Stimulated activated CD4-positive, alpha-beta T cell treated with anti-CD3 and anti-CD28 coated beads, Interleukin-1b, Interleukin-23, amount 100 ng/mL, for 1 hour (primary cell): ENCODE data around the gene CSGALNACT2.

Experiments used
- DNase-seq, 2 donors: peaks; one replicate each; pipeline ENCODE4 v3.0.0-alpha.2; 2020; ENCODE audit warnings: low read depth in 2 of 2

The CSGALNACT2 gene

DNA sequence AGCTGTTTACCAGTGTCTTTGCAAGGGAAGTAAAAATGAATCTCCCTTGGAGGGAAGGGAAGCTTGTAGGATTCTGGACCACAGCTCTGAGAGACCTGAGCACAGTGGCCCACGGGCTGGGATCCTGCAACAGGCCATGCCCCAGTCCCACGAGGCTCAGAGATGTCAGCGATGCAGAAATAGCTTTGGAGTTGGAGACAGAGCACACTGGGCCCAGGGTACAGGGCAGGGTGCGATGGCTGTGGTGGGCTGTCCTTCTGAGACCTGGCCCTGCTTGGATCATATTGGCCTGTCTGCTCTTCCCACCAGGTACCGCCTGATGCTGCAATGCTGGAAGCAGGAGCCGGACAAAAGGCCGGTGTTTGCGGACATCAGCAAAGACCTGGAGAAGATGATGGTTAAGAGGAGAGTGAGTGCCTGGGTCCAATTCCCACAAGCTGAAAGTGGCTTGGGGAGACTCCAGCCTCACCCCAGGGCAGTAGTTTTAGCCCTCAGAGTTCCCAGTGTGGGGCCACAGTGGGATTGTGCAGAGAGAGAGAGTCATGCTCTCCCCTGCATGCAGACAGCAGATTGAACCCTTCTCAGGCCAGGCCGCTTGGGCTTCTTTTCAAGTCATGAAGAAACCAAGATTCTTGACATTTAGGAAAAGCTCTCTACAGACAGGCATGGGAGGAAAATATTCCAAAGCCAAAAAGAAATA lies 13.5 kb upstream of the CSGALNACT2 start:
- DNase-seq = no peak

DNA sequence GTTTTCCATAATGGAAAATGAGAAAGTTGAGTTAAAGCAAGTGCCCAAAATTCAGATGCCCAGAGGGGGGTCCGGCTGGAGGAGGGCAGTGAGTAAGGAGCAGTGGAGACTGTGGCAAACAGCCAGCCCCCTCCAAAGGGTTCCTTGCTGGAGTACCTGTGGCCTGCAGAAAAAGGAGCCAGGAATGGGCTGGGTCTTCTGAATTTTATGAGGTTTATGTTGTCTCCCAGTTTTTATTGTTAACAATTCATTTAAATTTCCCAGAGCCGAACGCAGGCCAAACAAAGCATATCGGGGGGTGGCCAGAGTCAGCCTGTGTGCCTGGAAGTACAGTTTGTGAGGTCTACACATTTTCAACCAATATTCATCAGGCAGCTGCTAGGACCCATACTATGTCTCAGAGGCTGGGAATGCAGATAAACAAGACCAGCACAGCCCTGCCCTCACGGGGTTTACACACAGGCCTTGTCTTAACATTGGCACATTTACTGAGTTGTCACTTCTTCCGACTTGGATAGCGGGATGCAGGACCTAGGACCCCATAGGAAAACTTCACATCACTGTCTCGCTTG lies 12.9 kb upstream of the CSGALNACT2 start:
- no peak for DNase-seq

DNA sequence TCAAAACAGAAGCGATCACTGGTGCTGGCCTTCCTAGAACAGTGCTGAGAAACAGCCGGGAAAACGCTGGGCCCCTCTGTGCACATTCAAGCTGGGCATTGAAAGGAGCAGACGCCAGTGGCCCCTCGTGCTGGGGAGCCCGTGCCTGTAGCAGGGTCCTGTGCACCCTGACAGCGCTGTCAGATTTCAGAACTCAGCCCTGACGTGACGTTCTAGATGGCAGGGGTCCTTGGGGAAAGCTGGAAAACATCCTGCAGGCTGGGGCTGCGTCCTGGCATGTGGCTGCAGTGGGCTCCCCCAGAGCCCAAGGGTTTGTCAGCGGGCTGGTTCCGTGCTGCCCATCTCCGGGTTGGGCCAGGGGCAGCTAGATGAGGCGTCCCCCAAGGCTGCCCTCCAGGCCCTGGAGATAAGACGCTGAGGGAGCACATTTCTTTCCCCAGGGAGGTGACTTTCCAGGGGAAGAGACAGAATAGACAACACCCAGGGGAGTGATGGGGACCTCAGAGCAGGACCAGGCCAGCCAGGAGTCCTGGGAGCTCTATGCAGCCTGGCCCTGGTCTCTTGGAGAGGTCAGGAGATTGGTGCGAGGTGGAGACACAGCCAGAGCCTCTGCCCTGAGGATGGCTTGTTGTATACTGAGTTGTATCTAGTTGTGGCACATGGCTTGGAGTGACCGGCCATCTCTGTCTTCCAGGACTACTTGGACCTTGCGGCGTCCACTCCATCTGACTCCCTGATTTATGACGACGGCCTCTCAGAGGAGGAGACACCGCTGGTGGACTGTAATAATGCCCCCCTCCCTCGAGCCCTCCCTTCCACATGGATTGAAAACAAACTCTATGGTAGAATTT lies 12.1 kb upstream of the CSGALNACT2 start:
- no peak for DNase-seq

DNA sequence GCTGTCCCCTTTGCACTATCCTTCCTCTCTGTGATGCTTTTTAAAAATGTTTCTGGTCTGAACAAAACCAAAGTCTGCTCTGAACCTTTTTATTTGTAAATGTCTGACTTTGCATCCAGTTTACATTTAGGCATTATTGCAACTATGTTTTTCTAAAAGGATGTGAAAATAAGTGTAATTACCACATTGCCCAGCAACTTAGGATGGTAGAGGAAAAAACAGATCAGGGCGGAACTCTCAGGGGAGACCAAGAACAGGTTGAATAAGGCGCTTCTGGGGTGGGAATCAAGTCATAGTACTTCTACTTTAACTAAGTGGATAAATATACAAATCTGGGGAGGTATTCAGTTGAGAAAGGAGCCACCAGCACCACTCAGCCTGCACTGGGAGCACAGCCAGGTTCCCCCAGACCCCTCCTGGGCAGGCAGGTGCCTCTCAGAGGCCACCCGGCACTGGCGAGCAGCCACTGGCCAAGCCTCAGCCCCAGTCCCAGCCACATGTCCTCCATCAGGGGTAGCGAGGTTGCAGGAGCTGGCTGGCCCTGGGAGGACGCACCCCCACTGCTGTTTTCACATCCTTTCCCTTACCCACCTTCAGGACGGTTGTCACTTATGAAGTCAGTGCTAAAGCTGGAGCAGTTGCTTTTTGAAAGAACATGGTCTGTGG lies 11.4 kb upstream of the CSGALNACT2 start:
- no peak for DNase-seq

DNA sequence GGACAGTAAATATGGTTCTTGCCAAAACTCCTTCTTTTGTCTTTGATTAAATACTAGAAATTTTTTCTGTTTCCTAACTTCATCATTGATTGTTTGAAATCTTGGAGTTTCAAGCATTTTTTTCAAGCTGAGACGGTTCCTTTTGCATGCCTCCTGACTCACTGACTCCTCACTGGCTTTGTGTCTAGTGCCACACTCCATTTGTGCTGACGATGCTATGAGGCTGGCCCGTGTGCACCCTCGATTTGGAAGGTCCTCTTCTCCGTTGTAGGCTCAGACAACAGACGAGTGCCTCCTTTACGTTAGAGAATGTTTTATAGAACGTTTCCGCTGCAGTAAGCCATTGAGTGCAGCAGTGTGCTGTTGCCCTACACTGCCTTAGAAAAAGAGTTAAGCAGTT lies 10.8 kb upstream of the CSGALNACT2 start:
- DNase-seq = no peak

DNA sequence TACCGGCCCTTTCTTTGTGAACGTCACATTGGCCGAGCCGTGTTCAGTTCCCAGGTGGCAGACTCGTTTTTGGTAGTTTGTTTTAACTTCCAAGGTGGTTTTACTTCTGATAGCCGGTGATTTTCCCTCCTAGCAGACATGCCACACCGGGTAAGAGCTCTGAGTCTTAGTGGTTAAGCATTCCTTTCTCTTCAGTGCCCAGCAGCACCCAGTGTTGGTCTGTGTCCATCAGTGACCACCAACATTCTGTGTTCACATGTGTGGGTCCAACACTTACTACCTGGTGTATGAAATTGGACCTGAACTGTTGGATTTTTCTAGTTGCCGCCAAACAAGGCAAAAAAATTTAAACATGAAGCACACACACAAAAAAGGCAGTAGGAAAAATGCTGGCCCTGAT lies 9.9 kb upstream of the CSGALNACT2 start:
- DNase-seq = no peak

DNA sequence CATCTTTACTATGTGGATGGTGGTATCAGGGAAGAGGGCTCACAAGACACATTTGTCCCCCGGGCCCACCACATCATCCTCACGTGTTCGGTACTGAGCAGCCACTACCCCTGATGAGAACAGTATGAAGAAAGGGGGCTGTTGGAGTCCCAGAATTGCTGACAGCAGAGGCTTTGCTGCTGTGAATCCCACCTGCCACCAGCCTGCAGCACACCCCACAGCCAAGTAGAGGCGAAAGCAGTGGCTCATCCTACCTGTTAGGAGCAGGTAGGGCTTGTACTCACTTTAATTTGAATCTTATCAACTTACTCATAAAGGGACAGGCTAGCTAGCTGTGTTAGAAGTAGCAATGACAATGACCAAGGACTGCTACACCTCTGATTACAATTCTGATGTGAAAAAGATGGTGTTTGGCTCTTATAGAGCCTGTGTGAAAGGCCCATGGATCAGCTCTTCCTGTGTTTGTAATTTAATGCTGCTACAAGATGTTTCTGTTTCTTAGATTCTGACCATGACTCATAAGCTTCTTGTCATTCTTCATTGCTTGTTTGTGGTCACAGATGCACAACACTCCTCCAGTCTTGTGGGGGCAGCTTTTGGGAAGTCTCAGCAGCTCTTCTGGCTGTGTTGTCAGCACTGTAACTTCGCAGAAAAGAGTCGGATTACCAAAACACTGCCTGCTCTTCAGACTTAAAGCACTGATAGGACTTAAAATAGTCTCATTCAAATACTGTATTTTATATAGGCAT lies 9.1 kb upstream of the CSGALNACT2 start:
- no peak for DNase-seq

DNA sequence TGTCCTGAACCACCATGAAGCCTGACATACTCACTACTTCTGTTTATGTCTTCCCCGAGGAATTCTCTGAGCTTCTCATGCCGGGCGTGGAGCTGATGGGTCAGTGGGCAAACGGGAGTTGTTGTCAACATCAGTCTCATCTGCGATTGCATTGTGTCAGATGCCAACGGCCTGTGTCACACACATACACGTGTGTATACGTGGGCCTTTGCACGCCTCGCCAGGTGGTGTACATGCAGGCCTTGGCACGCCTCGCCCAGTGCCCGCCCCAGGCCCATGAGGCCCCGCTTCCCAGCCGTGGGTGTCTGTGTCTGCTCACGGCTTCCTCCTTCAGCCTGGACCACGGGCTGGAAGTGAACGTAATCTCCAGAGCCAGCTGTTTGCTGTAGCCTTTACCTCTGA lies 7.5 kb upstream of the CSGALNACT2 start:
- DNase-seq = no peak

DNA sequence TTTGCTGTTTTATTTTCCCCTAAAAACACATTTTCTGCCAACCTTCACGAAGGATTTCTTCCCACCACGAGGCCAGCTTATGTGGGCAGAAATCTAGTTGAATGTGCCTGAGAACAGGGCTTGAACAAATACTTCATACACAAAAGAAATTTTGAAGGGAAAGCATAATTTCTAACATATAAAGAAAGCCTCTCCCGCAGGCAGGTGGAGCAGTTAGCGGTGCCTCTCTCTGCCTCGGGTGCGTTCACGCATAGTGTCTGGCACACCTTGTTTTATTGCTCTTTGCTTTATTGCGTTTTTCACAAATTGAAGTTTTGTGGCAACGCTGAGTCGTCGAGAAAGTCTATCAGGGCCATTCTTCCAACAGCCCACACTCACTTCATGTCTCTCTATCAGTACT lies 7.0 kb upstream of the CSGALNACT2 start:
- DNase-seq = no peak

DNA sequence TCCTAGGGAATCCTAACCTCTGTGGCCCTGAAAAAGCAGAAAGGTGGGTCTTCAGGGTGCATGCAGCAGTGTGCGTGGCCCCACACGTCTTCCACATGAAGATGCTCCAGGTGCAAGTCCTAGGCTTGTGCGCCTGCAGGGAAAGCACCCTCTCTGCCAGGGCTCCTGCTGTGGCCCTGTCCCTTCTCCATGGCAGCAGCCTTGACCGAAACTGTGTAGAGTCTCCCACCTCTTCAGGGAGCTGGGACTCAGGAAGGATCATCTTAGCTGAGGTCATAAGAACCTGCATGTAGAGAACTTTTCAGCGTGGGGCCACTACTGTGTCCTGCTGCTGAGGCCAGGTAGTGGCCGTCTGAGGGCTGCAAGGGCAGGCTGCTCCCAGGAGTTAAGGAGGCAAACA lies 6.3 kb upstream of the CSGALNACT2 start:
- no peak for DNase-seq

DNA sequence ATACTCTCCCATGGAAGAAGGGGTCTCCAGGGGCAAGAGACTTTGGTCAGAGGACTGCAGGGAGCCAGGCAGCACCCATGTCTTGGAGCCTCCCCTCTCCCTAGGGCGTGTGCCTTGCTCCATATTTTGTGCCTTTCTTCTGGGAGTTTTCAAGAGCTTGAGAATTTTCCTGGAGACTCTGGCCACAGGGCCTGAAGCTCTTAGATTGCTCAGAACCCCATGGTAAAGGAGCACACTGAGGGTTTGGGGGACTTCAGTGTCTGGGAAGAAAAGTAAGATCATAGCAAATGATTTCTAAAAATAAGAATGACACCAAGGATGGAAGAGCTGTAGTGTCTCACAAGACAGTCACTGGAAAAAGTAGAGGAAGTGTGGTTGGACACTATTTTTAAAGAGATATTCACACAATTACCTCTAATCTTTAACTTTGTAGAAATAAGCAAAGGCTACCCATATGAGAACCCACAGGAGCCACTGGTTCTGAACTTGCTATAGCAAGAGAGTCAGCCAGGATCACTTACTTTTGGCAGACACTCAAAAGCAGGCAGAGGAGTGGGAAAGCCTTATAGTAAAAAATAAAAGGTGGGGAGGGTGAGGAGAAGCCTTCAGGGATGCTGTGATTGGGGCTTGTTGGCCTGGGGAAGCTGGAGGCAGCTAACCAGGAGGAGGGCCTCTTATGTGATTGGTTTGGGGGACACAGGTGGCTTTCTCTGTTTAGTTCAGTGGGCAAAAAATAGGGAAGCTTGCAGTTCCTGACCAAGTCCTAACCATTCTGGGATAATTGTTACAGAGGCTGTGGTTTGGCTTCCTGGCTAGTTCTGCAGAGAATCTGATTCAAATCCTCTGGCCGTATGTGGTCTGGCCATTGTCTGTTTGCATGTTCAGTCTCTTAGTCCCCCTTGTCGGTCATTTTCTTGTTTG lies 5.1 kb upstream of the CSGALNACT2 start:
- DNase-seq = no peak

DNA sequence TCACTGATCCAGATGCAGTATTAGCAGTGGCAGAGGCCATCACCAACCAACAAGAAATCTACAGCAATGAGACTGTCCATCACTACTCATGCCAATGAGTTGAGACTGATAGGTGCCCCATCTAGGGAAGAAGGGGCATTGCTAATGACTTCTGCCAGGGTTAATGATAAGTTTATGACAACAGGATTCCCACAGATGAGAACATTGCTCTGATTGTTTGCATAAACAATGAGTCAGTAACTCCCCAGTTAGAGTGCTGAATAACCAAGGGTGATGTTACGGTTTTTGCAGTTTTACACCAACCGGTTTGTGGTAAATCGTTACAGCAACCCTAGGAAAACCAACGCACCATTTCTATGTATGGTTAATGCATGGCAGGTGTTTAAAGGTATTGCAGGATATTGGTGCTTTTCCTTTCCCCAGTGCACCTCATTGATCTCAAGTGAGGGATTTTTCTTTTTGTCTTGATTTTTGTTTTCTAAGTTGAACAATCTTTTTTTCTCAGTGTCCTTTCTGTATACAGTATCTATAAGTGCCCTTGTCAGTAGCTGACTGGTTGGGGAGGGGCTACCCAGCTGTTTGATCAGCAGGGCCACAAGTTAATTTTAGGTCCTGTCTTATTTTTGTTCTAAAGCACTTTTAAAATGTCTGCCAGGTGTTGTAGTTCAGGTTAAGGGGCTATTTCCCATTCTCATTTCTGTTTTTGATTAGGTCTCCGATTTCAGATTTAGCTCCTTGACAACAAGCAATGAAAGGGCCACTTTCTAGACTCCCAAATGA lies 3.9 kb upstream of the CSGALNACT2 start:
- no peak for DNase-seq

DNA sequence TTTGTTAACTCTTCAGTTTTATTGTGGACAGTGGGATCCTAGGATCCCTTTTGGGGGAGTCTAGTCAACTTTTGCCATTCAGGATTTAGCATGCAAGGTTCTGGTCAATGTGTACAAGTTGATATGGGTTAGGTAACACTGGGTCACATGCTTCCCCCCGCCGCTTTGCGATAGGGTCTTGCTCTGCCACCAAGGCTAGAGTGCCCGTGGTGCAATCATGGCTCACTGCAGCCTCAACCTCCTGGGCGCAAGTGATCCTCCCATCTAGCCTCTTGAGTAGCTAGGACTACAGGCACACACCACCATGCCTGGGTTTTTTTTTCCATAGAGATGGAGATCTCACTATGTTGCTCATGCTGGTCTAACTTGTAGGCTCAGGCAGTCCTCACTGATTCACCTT lies 3.2 kb upstream of the CSGALNACT2 start:
- DNase-seq = no peak

DNA sequence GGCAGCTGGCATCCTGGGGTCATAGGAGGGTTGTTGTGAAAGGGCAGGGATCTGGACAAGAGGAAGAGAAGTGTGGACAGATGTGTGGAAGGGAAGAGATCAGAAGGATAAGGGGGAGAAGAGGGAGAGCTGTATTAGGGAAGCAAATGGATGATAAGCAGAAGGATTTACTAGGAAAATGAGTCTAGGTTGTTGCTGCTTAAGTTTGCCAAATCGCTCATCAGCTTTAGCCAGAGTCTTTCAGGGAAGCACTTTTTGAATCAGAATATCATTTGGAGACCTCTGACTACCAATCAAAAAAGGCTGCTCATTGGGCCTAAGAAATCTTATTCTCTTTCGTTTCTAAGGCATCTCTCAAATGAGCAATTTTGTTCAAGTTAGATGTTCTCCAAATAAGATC lies 2.6 kb upstream of the CSGALNACT2 start:
- no peak for DNase-seq

DNA sequence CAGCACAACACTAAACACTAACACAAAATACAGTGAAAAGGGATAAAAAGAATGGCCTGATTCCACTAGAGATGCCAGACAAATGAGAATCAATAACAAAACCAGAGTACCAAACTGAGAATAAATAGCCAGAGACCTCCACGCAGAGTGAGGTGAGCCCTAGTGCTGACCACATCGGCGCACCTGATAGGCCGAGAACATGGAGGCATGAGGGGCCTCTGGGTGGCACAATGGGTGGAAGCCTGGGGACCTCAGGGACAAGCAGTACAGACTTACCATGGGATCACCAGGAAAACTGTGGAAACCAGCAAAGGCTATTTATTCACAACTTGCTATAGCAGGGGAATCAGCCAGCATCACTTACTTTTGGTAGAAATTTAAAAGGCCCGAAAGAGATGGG lies 1.8 kb upstream of the CSGALNACT2 start:
- DNase-seq = no peak

DNA sequence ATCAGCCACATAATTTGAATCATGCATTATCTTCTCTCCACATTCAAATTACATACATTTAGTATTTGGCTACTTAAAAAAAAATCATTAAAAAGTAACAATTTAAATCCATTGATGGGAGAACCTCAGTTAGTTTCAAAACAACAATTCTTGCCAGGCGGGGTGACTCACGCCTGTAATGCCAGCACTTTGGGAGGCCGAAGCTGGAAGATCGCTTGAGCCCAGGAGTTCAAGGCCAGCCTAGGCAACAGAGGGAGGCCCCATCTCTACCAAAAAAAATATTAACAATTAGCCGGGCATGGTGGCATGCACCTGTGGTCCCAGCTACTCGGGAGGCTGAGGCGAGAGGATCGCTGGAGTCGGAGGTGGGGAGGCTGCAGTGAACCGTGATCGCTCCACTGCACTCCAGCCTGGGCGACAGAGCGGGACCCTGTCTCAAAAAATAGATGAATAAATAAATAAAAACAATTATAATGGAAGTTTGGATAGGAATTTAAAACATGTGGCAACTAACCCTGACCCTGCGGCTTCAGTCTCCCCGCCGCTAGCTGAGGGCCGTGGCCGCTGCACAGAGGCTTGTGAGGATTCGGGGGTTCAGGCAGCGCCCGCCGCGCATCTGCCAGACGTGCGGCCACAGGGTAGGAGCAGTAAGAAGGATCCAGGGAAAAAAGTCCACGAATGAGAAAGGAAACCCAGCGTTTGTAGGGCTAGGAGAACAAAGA lies 1.1 kb upstream of the CSGALNACT2 start:
- DNase-seq = no peak

DNA sequence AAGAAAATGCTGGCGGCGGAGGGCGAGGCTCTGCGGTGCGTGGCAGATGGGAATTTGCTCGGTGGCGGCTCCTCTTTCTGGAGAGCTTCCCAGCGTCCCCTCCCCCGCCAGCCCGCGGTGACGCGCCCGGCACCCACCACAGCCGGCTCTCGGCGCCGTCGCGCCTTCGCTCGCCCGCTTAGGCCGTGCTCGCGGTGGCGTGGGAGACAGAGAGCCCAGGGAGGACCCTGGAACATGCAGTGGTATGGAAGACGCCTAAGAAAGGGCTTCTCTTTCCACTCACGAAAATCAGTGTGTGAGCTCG lies 576 bp upstream of the CSGALNACT2 start:
- no peak for DNase-seq

DNA sequence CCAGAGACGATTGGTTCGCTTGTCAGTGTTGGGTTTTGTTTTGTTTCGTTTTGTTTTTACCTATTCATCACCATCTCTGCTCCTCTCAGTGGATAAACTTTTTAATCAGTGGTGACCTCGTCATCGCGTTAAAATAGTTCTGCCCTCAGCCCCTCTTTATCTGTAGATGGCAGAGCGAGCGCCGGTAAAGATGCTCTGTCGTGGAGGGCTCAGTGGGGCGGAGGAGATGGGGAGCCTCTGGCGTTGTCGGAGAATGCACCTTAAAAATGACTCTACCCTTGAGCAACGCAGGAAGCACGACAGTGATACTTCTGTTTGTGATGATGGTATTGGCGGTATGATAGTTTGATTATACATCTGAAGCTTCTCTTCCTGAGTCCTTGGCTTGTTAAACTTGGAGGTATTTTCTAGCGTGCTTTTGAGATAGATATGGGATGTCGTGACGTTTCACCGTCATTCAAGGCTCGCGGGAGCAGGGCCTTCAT lies 554 bp downstream of the CSGALNACT2 start:
- DNase-seq = no peak

DNA sequence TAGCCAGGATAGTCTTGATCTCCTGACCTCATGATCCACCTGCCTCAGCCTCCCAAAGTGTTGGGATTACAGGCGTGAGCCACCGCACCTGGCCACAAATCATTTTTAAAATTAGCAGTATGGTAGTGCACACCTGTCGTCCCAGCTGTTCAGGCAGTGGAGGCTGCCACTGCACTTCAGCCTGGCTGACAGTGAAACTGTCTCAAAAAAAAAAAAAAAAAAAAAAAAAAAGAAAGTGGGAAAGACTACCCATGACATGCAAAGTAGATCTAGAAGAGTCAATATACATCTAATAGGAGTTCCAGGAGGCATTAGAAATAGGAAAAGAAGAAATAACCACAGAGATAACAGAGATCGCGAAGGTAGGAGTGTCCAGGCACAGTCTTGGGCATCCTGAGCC lies 3.2 kb downstream of the CSGALNACT2 start:
- DNase-seq = no peak
